ENCODE measurements around the gene FOXM1.

Gene FOXM1

DNA sequence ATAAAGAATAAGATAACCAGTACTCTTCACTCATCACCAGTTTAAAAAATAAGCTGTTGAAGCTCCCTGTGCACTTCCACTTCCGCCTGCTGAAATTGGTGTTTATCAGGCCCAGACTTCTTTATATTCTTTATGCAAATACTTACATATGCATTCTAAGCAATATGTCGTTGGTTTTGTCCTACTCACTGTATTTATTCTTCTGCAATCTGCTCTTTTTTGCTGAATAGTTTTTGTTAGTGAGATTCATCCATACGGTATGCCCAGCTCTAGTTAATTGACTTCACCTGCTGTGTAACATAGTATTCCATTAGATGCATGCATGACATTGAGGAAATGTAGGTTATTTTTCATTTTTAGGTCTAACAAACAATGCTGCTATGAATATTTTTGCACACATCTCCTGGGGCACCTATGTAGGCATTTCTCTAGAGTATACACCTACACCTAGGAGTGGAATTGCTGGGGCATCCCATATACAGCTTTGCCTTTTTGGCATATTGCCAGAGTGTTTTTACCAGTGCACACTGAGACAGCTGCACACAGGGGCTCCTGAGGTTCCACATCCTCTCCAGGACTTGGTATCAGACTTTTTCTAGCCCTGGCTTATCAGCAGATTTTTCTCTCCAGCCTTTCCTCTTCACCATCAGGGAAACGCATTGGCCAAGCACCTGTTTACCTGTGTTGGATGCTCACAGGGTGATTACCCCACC is 41.1 kb downstream of the FOXM1 start:
- DNase-seq = no peak

GRCh38 chr12:2834581-2835491 is 42.1 kb downstream of the FOXM1 start, which contains the start of gene NRIP2:
TSS of gene NRIP2 (minus strand) at chr12:2835035. CDS start at chr12:2834983, 52 bp downstream.
- no peak for DNase-seq

DNA sequence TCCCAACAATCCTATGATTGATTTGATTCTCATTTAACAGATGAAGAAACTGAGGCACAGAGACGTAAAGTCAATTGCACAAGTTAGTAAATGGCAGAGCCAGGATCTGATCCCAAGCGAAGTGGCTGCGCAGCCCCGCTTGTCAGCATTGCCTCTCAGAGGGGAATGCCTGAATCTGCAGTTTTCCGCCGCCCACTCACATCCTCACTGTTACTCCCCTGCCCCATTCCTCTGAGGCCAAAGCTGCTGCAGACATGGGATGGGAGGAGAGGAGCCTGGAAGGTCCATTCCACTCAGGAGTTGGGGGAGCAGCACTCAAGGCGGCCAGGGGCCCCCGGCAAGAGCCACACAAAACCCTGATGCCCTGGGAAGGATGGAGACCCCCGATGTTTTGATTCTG is 43.2 kb downstream of the FOXM1 start:
- DNase-seq = no peak

DNA sequence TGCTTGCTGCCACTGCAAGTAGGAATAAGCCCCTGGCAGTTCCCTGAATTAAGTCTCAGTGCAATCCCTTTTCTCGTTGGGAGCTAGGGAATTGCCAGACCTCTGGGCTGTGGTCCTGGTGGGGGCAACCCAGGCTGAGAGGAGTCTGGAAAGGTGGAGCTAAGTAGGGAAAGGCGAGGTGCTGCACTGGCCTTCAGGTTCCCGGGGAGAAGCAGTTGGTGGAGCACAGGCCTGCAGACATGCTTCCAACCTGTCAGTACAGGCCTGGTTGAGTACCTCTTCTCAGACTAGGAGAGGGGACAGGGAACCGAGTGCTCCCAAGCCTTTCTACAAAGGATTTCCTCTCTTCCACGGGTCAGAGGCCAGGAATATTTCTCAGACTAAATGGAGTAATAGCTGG is 43.6 kb downstream of the FOXM1 start:
- DNase-seq = no peak

- DNase-seq = no peak
Observed at GRCh38 chr12:2832550-2833127, 44.3 kb downstream of the FOXM1 start.

- DNase-seq = no peak
Observed at GRCh38 chr12:2829275-2829674, 47.7 kb downstream of the FOXM1 start.

DNA sequence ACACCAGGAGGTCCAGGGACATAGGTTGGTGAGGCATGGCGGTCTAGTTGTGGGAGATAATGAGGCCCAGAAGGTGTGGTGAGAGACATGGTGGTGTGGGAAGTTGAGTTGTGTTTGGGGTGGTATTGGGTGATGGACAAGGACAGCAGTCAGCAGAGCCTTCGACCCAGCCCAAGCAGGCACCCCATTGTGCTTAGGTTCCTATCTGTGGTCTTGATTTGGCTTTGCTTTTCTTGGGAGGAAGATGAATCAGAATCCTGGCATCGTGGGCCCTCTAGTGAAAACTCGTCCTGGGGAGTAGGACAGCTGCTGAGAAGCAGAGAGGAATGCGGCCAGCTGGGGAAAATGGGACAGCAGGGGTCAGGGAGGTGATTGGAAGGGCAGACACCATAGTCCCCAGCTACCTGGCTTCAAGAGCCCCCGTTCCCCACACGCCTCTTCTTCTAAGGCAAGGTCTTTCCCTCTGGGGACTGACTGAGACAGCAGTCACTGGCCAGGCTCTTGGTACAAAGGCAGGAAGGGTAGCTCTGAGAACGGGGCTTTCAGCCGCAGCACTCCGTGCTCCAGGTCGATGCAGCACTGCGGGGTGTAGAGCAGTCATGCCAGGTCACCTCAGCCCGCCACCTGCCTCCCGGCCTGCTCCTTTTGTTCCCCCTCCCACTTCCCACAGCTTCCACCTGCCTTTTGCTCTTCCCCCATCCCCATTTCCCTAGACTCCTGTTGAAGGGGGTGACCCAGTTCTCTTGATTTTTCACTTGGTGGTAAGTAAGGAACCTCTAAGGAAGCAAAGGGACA is 50.1 kb downstream of the FOXM1 start:
- no peak for DNase-seq

DNA sequence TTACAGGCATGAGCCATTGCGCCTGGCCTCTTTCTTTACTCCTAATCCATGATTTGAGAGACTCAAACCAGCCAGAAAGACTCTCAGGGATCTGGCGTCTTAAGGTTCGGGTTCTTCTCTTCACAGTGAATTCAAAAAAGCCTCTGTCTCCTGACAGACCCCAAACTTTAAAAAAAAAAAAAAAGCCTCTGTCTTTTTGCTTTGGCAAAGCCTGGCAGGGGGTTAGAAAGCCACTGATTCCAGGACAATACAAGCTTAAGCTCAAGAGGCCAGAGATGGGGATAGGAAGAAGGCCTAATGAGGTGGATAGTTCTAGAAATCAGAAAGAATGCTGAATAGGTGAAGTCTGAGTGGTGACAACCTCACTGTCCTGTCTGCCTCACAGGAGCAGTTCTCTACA is 50.9 kb downstream of the FOXM1 start:
- DNase-seq = no peak

- no peak for DNase-seq
Observed at GRCh38 chr12:2825132-2825531, 51.8 kb downstream of the FOXM1 start.

- DNase-seq = no peak
Observed at GRCh38 chr12:2824541-2824940, 52.4 kb downstream of the FOXM1 start.

GRCh38 chr12:2823483-2823882 is 53.5 kb downstream of the FOXM1 start:
- DNase-seq = no peak

DNA sequence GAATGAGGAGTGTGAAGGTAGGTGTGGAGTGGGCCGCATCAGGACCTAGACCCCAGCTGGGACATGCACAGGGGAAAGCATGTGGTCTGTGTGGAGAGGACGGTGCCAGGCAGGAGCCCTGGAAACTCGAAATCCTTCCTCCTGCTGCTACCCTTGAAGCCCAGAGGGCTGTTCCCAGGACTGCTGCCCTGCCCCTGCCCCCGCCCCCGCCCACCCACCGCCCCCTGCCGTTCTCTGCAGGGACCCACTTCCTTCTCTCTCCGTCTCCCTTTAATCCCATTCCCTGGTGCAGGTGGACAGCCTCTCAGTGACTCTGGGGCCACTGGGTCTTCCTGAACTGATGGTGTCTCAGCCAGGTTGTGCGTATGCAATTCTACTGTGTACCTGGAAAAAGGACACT is 56.5 kb downstream of the FOXM1 start:
- no peak for DNase-seq

DNA sequence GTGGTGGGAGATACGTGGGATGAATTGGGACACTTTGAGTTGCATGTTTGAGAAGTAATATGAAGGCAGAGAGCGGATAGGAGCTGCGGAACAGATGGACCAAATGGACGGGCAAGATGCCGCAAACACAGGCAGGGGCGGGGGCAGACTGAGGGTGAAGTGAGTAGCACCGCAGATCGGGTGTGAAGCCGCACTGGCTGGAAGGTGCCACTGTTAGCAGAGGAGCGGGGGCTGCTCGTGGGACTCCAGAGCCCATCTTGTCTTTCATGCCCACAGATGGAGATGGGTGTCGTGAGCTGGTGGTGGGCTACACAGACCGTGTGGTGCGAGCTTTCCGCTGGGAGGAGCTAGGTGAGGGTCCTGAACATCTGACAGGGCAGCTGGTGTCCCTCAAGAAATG is 57.2 kb downstream of the FOXM1 start:
- DNase-seq = no peak

DNA sequence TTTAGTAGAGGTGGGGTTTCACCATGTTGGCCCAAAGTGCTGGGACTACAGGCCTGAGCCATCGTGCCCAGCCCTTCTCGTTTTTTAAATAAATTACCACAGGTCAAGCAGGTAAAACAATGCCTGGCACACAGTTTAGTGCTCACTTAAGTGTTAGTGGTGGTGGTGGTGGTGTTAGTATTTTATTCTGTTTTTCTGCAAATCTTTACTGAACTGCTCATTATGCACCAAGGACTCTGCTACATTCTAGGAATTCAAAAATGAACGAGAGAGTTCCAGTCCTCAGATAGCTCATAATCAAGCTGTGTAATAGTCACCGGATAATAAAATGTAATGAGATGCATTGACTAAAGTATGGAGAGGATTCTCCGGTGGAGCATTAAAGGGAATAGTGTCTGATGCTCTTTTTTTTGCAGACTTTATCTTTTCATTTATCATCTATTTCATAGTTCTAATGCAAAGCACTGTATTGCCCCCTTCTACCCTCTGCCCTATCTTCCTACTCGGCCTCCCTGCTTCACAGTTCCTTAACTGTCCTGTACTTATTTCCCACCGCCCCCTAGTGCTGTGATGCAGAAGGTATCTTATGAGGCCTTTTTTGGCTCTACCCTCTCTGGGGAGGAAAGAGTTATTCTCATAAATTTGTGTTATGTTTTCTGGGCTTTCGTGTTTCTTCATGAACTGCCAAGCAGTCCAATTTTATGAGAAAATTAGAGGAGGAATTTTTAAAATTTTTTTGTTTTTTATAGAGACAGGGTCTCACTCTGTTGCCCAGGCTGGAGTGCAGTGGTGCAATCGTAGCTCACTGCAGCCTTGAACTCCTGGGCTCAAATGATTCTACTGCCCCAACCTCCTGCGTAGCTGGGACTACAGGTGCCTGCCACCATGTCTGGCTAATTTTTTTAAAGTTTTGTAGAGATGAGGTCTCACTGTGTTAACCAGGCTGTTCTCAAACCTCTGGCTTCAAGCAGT is 63.5 kb downstream of the FOXM1 start:
- DNase-seq = peak; percentile 48

DNA sequence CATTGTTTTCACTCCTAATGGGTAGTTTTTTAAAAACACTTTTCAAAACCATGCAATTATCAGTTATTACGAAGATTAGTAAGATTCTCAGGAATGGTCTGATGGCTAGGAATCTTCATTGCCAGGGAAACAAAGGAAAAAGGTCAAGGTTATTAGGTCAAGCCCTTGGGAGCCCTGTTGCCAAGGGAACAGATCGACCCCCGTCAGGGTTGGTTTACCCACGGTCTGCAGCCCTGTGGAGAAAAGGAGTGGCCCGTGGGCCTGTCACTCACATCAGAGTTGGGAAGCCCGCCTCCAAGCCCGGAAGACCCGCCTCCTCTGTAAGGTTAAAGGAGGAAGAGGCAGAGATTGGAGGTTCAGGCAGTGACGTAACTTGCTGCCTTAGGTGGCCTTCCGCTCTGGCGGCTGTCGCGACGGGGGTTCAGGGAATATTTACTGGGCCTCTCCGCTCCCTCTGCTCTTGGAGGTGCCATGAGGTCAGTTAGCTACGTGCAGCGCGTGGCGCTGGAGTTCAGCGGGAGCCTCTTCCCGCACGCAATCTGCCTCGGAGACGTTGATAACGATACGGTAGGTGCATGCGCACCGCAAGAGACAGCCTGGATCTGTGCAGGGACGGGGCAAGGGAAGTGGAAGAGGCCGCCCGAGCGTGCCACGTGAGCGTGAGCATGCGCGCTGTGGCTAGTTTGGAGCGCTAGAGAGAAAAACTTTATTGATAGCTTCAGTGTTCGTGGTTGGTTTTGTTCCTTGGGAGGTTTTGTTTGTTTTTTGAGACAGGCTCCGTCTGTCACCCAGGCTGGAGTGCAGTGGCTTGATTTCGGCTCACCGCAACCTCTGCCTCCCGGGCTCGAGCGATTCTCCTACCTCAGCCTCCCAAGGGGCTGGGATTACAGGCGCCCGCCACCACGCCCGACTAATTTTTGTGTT is 64.4 kb downstream of the FOXM1 start, which contains the start of gene ITFG2:
Gene ITFG2 (plus strand): TSS at position 379 of the 924 bp plus-strand sequence. CDS start 93 bp downstream, at position 472.
- DNase-seq = peak; percentile 98

- no peak for DNase-seq
Observed at GRCh38 chr12:2811801-2812200, 65.2 kb downstream of the FOXM1 start.

Measured in NCI-H226 (cell line).